Measurements from ENCODE around the gene WDR31.

WDR31 gene

DNA sequence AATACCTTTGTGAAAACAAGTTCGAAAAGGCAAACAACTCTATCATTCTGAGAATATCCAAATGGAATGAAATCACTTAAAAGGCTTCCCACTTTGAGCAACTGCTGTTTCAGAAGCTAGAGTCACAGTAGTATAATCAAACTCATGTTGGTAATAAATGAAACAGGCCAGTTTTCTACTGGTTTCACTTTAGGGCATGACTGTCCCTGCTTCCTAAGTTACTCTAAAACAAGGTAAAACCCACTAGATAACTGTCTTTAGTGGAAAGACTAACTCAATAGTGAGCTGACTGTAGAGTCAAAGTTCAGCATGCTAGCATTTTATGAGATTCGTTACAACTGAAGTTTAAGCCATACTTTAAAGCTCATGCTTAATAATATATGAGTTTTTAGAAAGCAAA, 70.7 kb downstream of the WDR31 start:
- Histone ChIP-seq H3K27me3 (no peaks in the 10 kb centered on the region), H3K9me3 (replicated peaks in 1 of 11) (no peaks in the 10 kb centered on the region), H3K4me2 (no peak overlapping the region), H3K4me1 (peaks cover 3 to 12% (median 9%) of the 10 kb centered on the region in 10 experiments; a peak in 15 of 20 replicates), H3K4me3 (no peak overlapping the region), H3K27ac (no peak overlapping the region), H3K36me3 (peaks cover 80 to 91% (median 88%) of the 10 kb centered on the region in 11 experiments), H3K9ac (no peak overlapping the region), H4K20me1 (peaks cover 0 to 22% (median 0%) of the 10 kb centered on the region in 11 experiments; a peak in 5 of 22 replicates)
- no peak for TF ChIP-seq Cebpa-rat (IDR thresholded peaks at IDR 0.05)

DNA sequence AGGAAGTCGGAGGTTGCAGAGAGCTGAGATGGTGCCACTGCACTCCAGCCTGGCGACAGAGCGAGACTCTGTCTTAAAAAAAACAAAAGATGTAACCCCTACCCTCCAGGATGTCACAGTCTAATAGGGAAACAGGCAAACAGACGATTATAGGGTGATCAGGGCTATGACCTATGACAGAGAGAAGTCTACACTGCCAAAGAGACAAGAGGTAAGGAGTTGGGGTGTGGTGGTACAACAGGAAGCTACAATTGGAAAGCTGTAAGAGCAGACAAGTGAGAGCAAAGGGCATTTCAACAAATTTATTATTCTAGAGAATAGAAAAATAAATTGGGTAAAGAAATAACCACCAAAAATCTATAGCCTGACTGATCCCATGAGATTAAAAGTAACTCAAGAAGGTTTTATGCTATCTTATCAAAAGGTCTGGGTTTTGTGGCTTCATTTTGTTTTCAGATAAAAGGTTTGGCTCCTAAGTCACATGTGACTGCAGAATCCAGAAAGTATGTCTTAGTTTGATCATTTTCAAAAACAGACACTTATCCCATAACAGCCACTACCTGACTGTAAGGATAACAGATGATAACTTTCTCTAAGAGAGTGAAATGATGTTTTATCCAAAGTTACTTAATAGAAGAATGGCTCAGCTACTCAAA, 72.0 kb downstream of the WDR31 start:
- H3K36me3 ChIP-seq = peaks cover 85 to 98% (median 92%) of the 10 kb centered on the region in 11 experiments
- H3K27ac ChIP-seq = no peak overlapping the region
- no peak overlapping the region for H3K9ac ChIP-seq
- no peaks in the 10 kb centered on the region for H3K9me3 ChIP-seq (replicated peaks in 1 of 11)
- peaks cover 0 to 17% (median 0%) of the 10 kb centered on the region in 11 experiments; a peak in 4 of 22 replicates for H4K20me1 ChIP-seq
- H3K27me3 ChIP-seq = no peaks in the 10 kb centered on the region
- no peak for TF ChIP-seq Cebpa-rat (IDR thresholded peaks at IDR 0.05)
- no peak overlapping the region for H3K4me2 ChIP-seq
- no peak overlapping the region for H3K4me3 ChIP-seq
- H3K4me1 ChIP-seq = no peaks in the 10 kb centered on the region

GRCh38 chr9:113266174-113266573, 73.9 kb downstream of the WDR31 start:
- TF ChIP-seq Cebpa-rat (IDR thresholded peaks at IDR 0.05) = no peak
- no peak overlapping the region for H3K27ac ChIP-seq
- H3K4me2 ChIP-seq = no peak overlapping the region
- H3K9ac ChIP-seq = no peak overlapping the region
- peaks cover 0 to 17% (median 0%) of the 10 kb centered on the region in 11 experiments; a peak in 3 of 22 replicates for H4K20me1 ChIP-seq
- no peaks in the 10 kb centered on the region for H3K27me3 ChIP-seq
- H3K36me3 ChIP-seq = peaks cover 85 to 98% (median 92%) of the 10 kb centered on the region in 11 experiments
- no peaks in the 10 kb centered on the region for H3K9me3 ChIP-seq (replicated peaks in 1 of 11)
- no peaks in the 10 kb centered on the region for H3K4me1 ChIP-seq
- no peak overlapping the region for H3K4me3 ChIP-seq

Measured in BLaER1 treated with 17β-estradiol and CSF1 and Interleukin-3, amounts not matched to agents 10 nM and 100 nM (cell line).